GM21737 (cell line): ENCODE data around the gene PSD2.

Experiments used
- ATAC-seq: cut with Tn5 transposase; IDR thresholded peaks from one replicate; pipeline ENCODE4 v1.9.1; 2021; ENCODE audit warnings: mild to moderate bottlenecking, moderate library complexity; ENCODE audit not compliant: unreplicated experiment

Gene PSD2

DNA sequence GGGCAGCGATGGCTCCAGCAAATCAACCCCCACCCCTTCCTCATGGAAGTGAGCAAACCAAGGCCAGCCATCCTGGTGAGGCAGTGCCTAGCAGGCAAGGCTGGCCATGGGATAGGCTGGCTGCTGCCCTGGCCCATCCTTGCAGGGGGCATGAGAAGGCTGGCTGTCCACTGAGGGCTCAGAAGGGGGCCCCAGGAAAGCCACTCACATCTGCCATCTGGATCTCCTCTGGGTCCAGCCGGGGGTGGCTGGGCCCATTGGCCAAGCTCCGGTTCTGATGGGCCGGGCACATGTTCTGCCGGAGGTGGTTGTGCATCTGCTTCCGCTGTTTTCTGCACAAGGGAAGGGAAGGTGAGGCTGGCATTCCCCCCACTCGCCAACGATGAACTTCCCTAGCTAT, 57.1 kb downstream of the PSD2 start:
- no peak for ATAC-seq

DNA sequence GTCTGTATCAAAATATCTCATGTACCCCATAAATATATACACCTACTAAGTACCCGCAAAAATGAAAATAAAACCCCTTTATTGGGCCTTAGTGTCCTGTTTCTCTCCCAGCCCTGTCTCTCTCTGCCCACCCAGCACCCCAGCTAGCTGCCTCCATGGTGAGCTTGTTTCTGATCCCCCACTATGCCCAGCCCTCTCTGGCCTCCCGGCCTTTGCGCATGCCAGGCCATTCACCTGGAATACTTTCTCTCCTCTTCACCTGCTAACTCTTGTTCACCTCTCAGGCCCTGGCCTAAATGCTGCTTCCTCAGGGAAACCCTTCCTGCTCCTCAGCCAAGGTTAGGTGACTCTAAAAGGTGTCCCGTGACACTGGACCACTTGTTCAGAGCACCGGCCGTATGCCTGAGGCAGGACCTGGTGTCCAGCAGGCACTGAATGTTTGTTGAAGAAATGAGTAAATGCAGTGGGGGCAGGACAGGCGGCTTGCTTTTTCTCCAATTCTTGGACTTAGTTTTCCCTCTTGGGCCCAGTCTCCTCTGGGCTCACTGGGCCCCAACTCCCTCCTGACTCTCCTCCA, 58.5 kb downstream of the PSD2 start:
- ATAC-seq: no peak

DNA sequence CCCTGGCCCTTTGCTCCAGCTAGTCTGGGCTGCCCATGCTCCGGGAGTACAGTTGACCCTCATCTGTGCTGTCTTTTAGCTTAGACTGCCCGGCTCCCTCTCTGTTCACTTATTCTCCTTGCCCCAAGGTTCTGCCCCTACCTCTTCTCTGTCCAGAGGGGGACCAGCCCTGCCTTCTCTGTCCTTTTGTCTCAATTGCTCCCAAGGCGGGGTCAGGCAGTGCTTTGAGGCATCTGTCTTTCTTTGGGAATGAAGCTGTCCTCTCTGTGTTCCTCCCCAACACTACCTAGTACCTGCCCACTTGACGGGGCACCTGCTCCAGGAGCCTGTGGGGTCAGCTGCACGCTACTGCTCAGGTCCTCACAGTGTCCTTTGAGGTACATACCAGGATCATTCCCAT, 59.3 kb downstream of the PSD2 start:
- no peak for ATAC-seq

DNA sequence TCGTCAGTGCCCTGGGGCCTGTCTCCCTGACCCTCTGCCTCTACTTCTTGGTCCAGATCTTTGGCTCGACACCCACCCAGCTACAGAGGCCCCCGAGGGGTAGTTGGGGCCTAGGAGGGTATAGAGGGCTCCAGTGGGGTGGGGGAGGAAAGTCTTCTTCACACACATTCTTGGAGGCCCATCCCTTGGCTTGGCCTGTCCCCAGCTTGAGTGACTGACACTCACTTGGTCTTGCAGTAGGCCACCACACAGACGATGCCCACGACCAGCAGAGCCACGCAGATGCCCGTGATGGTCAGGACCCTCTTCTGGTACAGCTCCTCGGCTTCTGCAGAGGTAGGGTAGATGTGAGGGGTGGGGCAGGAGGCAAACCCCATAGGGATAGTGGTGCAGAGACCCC, 59.8 kb downstream of the PSD2 start:
- ATAC-seq: no peak

DNA sequence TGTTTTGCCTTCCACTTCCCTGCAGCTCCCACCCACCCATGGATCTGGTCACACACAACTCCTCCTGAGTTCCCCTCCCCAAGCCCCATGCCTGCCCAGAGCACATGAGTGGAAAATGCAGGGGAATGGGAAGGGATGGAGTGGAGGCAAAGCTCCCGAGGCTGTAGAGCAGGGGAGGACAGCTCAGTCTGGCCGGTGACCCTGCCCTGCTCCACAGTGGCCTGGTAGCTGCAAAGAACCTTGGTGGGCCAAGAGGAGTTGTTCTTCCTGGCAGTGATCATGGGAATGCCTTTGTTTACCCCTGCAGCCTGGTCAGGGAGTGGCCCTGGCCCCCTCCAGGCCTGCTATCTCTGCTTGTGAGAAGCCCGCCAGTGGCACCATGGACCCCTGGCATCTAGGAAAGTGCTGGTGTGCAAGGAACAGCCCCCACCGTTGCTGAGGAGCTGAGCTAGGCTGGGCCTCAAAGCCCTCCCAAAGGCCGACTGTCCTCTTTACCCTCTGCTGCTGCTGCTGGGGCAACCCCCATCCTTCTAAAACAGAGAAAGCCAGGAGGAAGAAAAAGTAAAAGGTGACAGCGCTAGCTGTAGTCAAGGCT, 60.4 kb downstream of the PSD2 start:
- no peak for ATAC-seq

DNA sequence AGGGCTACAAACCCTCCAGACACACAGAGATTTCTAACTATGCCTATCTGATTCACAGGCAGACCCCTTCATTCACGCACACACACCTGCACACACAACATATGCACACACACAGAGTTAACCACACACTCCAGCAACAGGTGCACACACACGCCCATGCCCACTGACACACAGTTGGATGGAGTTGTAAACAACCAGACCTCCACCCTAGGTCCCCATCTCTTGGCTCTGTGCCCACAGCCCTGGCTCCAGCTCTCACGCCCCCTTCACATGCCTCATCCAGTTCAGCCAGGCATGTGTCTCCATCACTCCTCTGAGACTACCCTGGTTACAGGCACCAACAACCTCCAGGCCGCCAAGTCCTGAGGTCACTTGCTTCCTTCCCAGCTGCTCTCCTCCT, 61.1 kb downstream of the PSD2 start:
- ATAC-seq: no peak

DNA sequence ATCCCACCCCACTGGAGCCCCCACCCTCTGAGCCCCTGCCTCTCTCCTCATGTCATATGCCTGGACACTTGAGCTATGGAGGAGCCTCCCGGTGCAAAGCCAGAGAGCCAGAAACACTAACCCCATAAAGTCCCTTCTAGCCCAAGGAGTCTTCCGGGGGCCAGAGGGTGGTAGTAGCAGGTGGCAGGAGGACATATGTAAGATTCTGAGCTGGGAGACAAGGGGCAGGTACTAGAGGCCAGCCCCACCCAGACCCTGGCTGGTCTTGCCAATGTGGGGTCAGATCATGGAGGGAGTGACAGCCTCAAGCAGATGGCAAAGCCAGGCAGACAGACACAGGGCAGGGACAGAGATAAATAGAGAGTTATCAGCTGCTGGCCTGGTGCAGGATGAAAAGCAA, 63.4 kb downstream of the PSD2 start:
- no peak for ATAC-seq

DNA sequence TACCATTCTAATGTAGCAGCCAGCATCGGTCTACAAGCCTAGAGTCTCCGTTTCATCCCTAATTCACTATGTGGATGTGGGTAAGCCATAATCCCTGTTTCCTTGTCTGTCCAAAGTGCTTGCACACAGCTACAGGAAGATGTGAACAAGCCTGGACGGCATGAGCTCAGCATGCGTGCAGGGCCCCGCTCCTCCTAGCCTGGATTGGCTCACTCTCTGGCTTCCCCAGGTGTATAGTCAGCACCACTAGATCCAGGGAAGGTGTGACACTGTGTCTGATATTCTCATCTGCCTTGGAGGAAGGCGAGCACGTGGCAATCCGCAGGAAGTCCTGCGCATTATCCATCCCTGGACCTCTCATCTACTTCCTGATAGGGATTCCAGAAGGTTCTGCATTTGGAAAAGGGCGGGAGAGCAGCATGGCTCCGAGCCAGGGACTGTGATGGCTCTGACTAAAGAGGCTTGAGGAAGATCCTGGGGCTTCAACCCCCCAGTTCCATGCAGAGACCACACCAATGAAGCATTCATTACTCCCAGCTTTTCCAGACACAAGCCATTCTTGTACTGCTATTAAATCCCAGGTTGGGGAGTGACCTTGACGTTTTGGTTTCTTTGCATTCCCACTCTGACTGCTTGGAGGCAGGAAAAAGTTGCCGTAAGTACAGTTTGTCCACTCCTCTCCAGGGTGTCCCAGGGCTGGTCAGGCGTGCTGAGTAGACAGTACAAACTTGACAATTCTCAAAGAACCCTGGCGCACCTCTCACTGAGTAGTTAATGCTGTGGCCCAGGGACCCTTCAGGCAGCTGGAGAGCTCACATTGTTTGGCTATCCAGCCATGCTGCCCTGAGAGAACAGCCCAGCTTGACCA, 65.6 kb downstream of the PSD2 start:
- ATAC-seq: no peak

DNA sequence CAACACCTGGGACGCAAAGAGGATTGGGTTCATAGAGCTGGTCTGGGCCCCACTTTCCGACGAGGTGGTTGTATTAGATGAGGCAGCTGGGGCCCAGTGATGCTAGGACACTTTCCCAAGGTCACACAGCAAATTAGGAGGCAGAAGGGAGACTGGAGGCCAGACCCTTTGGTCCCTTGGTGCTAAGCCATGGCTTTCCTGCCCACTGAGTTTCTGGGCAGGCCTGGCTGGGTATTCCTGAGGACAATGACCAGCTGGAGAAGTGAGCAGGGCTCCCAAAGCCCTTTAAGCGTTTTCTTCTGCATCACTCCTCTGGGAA, 66.2 kb downstream of the PSD2 start:
- no peak for ATAC-seq

DNA sequence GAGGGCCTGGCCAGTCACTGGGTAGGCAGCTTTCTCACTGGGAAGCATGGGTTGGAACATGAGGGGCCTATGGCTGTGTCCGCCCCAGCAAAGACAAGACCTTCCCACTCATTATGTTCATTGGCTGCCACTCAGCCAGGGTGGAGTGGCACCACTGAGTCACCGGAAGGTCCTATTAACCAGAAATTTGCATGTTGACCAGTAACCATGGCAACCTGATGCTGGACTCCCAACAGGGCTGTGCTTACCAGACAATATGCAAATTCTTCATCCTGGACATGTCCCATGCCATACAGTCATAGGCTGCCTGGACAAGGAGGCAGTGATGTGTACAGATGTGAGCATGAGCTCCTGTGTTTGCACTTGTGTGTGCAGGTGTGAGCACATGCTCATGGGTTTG, 66.7 kb downstream of the PSD2 start:
- ATAC-seq: no peak

DNA sequence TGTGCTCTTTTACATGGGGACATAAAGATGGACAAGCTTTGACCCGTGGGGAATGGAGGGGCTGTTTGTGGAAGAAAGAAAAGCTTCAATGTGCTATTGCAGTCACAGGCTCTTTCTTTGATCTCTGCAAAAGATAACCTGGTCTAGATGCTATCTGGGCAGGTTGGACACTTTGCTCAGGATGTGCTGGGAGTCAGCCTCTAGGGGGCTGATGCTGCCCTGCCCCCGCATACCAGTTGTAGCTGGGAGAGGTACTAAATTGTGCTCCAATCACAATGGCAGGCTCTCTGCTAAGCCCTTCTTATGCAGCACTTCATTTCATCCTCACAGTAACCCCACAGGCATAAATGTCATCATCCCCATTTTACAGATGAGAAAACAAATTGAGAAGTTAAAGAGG, 67.2 kb downstream of the PSD2 start:
- no peak for ATAC-seq

DNA sequence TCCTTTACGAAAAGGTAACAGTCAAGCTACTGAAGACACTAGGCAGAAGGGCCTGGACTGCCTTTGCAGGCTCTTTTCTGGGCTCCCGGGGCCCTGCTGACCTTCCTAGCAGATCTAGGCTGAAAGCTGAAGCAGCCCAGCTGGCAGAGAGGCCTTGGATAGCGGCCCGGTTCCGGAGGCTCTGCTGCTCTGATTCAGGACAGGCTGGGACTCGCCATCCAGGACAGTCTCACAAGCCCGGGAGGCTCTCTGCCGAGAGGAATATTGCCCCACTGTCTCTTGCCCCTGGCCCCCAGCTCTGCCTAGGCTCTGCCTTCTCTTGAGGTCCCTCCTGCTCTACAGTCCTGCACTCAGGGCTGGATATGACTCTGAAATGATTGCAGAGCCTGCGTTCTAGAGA, 67.8 kb downstream of the PSD2 start:
- ATAC-seq: no peak

DNA sequence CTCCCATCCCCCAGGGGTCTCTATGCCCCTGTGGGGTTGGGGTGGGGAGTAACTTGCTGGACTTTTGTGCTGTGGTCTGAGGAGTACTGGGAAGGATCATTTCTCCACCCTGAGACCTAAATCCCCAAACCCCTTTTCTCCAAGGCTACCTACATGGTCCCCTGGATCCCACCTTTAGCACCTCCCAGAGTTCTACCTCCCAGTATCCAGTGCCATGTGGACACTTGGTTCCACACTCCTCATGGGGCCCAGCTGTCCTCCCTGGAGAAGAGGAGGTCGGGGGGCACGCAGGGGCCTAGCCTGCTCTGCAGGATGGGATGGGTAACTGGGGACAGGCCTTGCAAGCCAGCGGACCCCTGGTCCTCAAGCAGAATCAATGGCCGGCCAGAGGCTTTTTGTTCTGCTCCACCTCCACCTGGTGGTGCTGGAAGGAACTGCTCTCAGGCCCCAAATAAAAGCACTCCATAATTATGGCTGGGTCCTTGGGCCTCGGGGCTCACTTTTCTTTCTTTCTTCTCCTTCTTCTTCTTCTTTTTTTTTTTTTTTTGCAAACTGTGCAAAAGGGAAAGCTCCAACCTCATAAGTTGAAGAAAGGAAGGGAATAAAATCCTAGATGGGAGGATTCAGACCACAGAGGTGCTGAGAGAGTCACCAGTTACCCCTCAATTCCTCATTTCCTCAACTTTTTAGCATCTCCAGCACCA, 68.4 kb downstream of the PSD2 start:
- no peak for ATAC-seq

DNA sequence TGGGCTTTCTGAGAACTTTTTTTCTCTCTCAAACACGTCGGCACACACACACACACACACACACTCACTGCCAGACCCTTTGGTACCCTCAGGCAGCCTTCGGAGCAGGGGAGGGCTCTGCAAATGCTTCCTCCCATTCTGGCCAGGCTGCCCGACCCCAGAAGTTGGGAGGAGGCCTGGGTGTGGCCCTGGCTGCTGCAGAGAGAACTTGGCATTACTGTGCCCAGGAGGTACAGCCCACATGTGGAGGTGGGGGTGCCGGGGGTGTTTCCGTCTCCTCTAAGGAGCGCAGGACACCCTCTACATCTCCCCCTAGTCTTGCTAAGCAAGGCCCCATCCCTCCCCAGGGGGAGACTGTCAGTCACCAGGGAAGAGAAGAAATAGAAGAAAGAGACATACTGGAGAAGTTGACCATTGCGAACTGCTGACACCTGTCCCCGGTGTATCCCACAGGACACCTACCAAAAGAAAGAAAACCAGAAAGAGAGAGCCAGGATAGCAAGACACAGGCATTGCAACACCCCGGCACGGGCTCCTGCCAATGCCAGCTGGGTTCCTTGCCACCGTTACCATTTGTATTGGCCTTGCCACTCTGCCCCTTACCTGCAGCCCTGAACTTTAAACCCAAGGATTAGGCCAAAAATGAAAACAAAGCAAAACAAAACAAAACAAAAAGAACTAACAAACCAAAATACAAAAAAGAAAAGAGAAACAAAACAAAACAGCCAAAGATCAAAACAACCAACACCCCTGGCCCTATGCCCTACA, 69.3 kb downstream of the PSD2 start:
- no peak for ATAC-seq

DNA sequence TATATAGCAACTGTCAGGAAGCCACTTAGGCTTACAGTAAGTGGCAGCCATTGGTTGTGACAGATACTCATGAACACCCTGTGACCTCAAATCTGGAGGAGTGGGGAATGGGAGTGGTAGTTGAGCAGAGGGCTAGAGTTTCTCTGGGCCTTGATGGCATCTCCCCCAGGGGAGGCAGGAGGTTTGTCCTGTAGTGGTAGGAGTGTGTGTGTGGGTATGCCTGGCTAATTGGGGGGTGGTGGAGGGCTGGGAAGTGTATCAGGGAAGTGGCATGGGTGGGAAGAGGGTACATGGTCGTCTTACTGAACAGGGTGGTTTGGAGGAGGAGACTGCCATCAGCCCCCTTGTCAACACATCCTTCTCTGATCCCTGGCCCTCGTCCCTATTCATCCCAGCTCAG, 71.5 kb downstream of the PSD2 start:
- no peak for ATAC-seq

DNA sequence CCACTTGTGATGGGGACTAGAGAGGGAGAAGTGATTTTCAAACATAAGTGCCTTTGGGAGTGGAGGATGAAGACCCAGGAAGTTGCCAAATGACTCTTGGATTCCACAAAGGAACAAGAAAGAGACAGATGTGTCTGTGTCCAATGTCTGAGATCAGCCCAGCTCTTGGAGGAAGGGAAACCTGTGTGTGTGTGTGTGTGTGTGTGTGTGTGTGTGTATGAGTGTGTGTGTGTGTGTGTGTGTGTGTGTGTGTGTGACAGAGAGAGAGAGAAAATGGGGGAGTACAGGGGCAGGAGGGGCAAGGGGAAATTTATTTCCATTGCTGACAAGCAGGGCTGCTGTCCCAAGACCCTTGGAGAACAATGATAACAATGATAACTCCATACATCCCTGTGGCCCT, 72.0 kb downstream of the PSD2 start:
- ATAC-seq: no peak

DNA sequence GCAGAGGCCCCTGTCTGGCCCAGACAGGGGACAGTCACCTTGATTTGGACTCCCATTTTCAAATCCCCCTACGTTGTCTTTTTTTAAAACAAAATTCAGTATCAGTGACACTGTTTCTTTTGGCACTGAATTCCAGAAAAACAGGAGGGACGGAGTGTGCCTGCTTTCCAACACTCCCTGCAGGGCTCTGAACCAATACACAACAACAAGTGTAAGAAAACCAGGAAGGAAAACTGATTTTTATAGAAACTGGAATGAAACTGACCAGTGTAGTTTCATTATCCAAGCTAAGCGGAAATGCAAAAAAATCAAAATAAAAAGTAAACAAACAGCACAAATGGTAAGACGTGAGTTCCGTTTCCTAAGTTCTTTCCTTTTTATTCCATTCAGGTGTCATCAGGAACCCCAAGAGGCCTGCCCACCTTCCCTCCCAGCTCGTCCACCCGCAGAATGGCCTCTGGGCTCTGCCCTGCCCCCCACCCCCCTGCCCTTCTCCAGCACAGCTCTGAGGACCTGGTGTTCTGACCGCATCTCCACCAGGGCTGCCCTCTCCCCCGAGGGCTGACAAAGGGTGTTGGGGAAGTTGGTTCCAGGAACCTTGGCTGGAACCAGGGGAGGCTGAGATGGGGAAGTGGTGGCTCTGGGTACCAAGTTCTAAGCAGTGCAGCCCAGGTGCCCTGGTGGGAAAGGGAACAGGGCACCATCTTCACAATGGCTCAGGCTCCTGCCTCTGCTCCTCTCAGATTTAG, 73.6 kb downstream of the PSD2 start:
- ATAC-seq: no peak

DNA sequence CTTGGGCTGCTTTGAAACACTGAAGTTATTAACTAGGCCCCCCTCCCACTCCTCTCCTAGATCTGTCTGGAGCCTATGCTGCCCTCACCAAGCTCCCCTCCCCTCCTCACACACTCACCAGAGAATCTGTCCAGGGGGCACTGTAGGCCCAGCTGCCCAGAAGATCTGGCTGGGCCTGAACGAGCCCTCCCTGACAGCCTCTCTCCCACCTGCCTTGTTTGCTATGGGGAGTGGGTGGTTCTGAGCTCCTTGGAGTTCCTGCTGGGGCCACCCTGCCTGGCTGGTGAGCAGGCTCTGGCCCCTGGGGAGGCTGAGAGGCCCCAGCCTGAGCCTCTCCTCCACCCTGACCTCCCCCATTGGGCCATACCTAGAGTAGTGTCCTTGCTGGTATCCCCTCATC, 75.1 kb downstream of the PSD2 start:
- ATAC-seq: no peak

DNA sequence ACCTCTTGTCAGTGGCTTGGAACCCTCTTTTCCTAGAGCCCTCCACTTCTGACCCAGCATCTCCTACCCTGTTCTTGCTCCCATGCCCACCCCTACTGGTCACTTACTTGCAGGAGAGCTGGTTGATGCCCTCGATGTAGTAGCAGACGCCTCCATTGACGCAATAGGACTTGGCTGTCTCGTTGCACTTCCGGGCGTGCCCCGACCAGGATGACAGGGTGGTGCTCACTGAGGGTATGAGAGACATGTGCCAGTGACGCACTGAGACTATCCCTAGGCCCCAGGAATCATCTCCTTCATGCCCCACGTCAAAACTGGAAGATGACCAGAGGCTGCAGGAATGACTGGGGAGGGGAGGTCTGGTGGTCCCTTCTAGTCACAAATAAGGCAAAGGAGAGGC, 76.0 kb downstream of the PSD2 start:
- no peak for ATAC-seq

DNA sequence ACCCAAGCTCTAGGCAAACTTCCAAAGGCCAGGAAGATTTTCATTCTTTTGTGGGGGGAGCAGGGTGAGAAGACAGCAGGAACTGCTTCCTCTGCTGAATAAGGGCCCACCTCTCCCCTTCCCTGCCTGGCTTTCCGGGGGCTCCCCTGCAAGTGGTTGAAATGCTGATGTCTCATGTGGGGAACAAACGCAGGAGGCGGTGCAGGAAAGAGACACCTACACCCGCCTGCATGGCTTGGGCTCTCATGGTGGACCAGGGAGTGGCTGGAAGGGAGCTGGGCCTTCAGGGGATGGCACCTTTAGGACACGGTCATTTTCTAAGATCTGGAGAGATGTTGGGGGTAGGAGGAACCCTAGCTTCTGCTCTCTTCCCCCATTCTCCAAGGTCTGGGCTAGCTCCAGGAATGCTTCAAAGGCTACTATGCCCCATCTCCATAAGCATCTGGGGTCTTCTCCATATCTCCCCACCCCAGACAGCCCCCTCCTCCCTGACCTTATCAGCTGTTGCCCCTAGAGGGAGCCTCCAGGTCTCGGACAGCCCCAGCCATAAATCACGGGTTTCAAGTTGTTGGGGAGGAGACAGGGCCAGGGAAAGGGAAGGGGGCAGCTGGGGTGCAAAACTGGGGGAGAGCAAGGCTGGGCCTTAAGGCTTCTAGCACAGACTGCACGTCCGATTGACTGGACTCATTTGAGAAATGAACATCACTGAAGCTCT, 76.6 kb downstream of the PSD2 start:
- no peak for ATAC-seq
